ENCODE results near the gene PLS3. TPM values are rescaled to one million over a fixed set of nuclear protein-coding genes. Genes with fewer than 3 reads are reported as not detected.

Gene PLS3
- total RNA-seq, 3 donors from 2014 or later (not counting 1 experiment from before 2014, with no cell fraction given) = 0.54 TPM; not detected in 2

GRCh38 chrX:115584696-115585095 is 23.7 kb downstream of the PLS3 start:
- Mint-ChIP-seq H3K27me3 (ENCODE audit: low read depth in 2 of 2) (peaks cover 0 to 16% of the 10 kb centered on the region in 2 donors), H3K27ac (no peak overlapping the region), H3K9me3 (no peaks in the 10 kb centered on the region), H3K4me1 (no peaks in the 10 kb centered on the region), H3K4me3 (no peak overlapping the region), H3K36me3 (no peaks in the 10 kb centered on the region)
- H3K27ac ChIP-seq (ENCODE audit: low read length) = no peak overlapping the region
- H3K36me3 ChIP-seq (ENCODE audit: control insufficient read depth, insufficient read depth, low read length) = no peaks in the 10 kb centered on the region
- TF ChIP-seq, protein P1, sequence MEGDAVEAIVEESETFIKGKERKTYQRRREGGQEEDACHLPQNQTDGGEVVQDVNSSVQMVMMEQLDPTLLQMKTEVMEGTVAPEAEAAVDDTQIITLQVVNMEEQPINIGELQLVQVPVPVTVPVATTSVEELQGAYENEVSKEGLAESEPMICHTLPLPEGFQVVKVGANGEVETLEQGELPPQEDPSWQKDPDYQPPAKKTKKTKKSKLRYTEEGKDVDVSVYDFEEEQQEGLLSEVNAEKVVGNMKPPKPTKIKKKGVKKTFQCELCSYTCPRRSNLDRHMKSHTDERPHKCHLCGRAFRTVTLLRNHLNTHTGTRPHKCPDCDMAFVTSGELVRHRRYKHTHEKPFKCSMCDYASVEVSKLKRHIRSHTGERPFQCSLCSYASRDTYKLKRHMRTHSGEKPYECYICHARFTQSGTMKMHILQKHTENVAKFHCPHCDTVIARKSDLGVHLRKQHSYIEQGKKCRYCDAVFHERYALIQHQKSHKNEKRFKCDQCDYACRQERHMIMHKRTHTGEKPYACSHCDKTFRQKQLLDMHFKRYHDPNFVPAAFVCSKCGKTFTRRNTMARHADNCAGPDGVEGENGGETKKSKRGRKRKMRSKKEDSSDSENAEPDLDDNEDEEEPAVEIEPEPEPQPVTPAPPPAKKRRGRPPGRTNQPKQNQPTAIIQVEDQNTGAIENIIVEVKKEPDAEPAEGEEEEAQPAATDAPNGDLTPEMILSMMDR (IDR thresholded peaks at IDR 0.05) = no peak
- H3K4me1 ChIP-seq (ENCODE audit: control insufficient read depth, insufficient read depth, low read length) = no peaks in the 10 kb centered on the region
- H3K27me3 ChIP-seq (ENCODE audit: control insufficient read depth, insufficient read depth, low read length) = no peaks in the 10 kb centered on the region
- intact Hi-C loops (cut with micrococcal nuclease) = no loop called here
- H3K4me3 ChIP-seq (ENCODE audit: low read length) = no peak overlapping the region
- no CpG with 5 or more reads among the region's 2 CpGs for WGBS (ENCODE audit: insufficient coverage)
- H3K9me3 ChIP-seq (ENCODE audit: control insufficient read depth, insufficient read depth, low read length) = no peaks in the 10 kb centered on the region
- DNase-seq (no peak), ATAC-seq (no peak)

GRCh38 chrX:115588179-115588578 is 27.2 kb downstream of the PLS3 start:
- H3K36me3 ChIP-seq (ENCODE audit: control insufficient read depth, insufficient read depth, low read length) = no peaks in the 10 kb centered on the region
- no peaks in the 10 kb centered on the region for H3K36me3 Mint-ChIP-seq
- ATAC-seq = no peak

DNA sequence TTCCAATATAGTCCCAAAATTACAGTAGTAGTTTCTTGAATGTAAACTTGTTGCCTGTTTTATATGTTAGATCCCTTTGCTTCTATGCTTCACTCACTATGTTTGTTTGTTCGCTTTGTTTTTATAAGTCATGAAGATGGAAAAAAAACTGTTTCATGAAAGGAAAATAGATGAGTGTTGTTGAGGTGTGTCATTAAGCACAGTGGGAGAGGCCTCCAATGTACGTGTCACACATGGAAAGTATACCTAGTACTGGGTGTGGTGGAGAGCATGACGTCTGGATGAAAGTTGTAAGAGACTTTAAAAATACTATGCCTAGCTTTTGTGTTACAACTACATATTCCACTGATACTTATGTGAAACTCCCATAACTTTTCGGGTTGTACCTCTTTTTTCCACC is 28.4 kb downstream of the PLS3 start:
- Mint-ChIP-seq H3K27ac (no peak overlapping the region), H3K36me3 (no peaks in the 10 kb centered on the region), H3K4me1 (no peaks in the 10 kb centered on the region), H3K4me3 (no peak overlapping the region), H3K27me3 (ENCODE audit: low read depth in 2 of 2) (peaks cover 0 to 25% of the 10 kb centered on the region in 2 donors), H3K9me3 (no peaks in the 10 kb centered on the region)
- H3K27me3 ChIP-seq (ENCODE audit: control insufficient read depth, insufficient read depth, low read length) = no peaks in the 10 kb centered on the region
- no peak for DNase-seq
- no peaks in the 10 kb centered on the region for H3K36me3 ChIP-seq (ENCODE audit: control insufficient read depth, insufficient read depth, low read length)
- H3K4me1 ChIP-seq (ENCODE audit: control insufficient read depth, insufficient read depth, low read length) = no peaks in the 10 kb centered on the region
- H3K4me3 ChIP-seq (ENCODE audit: low read length) = no peak overlapping the region
- TF ChIP-seq, protein P1 (IDR thresholded peaks at IDR 0.05) = no peak
- no peak overlapping the region for H3K27ac ChIP-seq (ENCODE audit: low read length)
- ATAC-seq = no peak
- intact Hi-C loops (cut with micrococcal nuclease) = no loop called here
- WGBS (ENCODE audit: insufficient coverage) = 80% methylated on average over 2 of the region's 4 CpGs
- H3K9me3 ChIP-seq (ENCODE audit: control insufficient read depth, insufficient read depth, low read length) = no peaks in the 10 kb centered on the region

More at GRCh38 chrX:115588179-115588578, 27.2 kb downstream of the PLS3 start:
- Mint-ChIP-seq H3K9me3 (no peaks in the 10 kb centered on the region), H3K27ac (no peak overlapping the region), H3K27me3 (ENCODE audit: low read depth in 2 of 2) (peaks cover 0 to 32% of the 10 kb centered on the region in 2 donors), H3K4me1 (no peaks in the 10 kb centered on the region), H3K4me3 (no peak overlapping the region)
- WGBS (ENCODE audit: insufficient coverage) = no CpG with 5 or more reads among the region's 4 CpGs
- intact Hi-C loops (cut with micrococcal nuclease) = no loop called here
- no peak overlapping the region for H3K27ac ChIP-seq (ENCODE audit: low read length)
- DNase-seq = no peak
- no peaks in the 10 kb centered on the region for H3K9me3 ChIP-seq (ENCODE audit: control insufficient read depth, insufficient read depth, low read length)
- H3K4me3 ChIP-seq (ENCODE audit: low read length) = no peak overlapping the region
- no peaks in the 10 kb centered on the region for H3K4me1 ChIP-seq (ENCODE audit: control insufficient read depth, insufficient read depth, low read length)
- no peaks in the 10 kb centered on the region for H3K27me3 ChIP-seq (ENCODE audit: control insufficient read depth, insufficient read depth, low read length)
- TF ChIP-seq, protein P1 (IDR thresholded peaks at IDR 0.05) = no peak

GRCh38 chrX:115591420-115591819 is 30.4 kb downstream of the PLS3 start:
- Mint-ChIP-seq H3K27me3 (ENCODE audit: low read depth in 2 of 2) (peaks cover 0 to 19% of the 10 kb centered on the region in 2 donors), H3K36me3 (no peaks in the 10 kb centered on the region), H3K4me1 (no peaks in the 10 kb centered on the region), H3K9me3 (no peaks in the 10 kb centered on the region), H3K4me3 (no peak overlapping the region), H3K27ac (no peak overlapping the region)
- Histone ChIP-seq H3K9me3 (ENCODE audit: control insufficient read depth, insufficient read depth, low read length) (no peaks in the 10 kb centered on the region), H3K36me3 (ENCODE audit: control insufficient read depth, insufficient read depth, low read length) (no peaks in the 10 kb centered on the region), H3K4me3 (ENCODE audit: low read length) (no peak overlapping the region), H3K27ac (ENCODE audit: low read length) (no peak overlapping the region), H3K27me3 (ENCODE audit: control insufficient read depth, insufficient read depth, low read length) (no peaks in the 10 kb centered on the region), H3K4me1 (ENCODE audit: control insufficient read depth, insufficient read depth, low read length) (no peaks in the 10 kb centered on the region)
- intact Hi-C loops (cut with micrococcal nuclease) = no loop called here
- TF ChIP-seq, protein P1 (IDR thresholded peaks at IDR 0.05) = no peak
- 77% methylated on average over 2 of the region's 4 CpGs for WGBS (ENCODE audit: insufficient coverage)
- no peak for ATAC-seq
- no peak for DNase-seq

Data from natural killer cell (primary cell).